Heart left ventricle (tissue), 13 donors: ENCODE results near the gene TBX3.

ENCODE experiments used
- CTCF ChIP-seq, 12 donors: fragments of 200-600 bp; sonication (generic) in 4 of 12; IDR thresholded peaks; one replicate each; pipeline versions ENCODE4 v1.5.0 to v1.8.0; 2018 to 2022; ENCODE audit warnings: antibody characterized with exemption in 12 of 12, mild to moderate bottlenecking in 5 of 12
- POLR2A ChIP-seq, 2 donors: fragments of 450-650 bp; IDR thresholded peaks; one replicate each; pipeline ENCODE4 v1.6.1; 2017; ENCODE audit warnings: antibody characterized with exemption in 2 of 2, mild to moderate bottlenecking in 2 of 2, moderate library complexity in 2 of 2
- donor health status: ischemic (EF 13 %, LVEDD 7.1; RV severe dilation, severe dysfunction).
- donor health status: DM: no; HTN: yes; CAD: no.
- donor health status: DM: no; HTN: no; CAD: no.
- donor health status: ischemic (EF 25% LVEDD 6.9; RV normal size, moderate dysfunction).
- donor health status: ischemic (EF 25% LVEDD 5.7; RV mildly dilated, moderate dysfunction).
- donor health status: ischemic (EF 35%, LVEDD 5.7; RV mildly dilated, moderate dysfunction).
- donor health status: nonischemic (EF 11% LVEDD 7.7; RV severe dilation, severe dysfunction).
- donor health status: DM: yes; HTN: yes; CAD: no.
- donor health status: PGD.
- donor health status: ischemic (EF 29% LVEDD 5.4; RV normal size, mild dysfunction).
- donor health status: nonischemic (EF 23%, LVEDD 6.1; RV moderate dilation, normal function).

- TF ChIP-seq POLR2A (IDR thresholded peaks at IDR 0.05) (no peak), CTCF (IDR thresholded peaks at IDR 0.05) (no peak)
Observed at GRCh38 chr12:114667669-114668150, 16.3 kb downstream of the TBX3 start.
